Spleen (tissue), 7 donors: ENCODE results near the gene CDK19.

Experiments used
- POLR2A ChIP-seq, 3 donors: fragments of 450-650 bp; IDR thresholded peaks; one replicate each; pipeline ENCODE4 v1.5.1; 2017; ENCODE audit warnings: antibody characterized with exemption in 3 of 3, mild to moderate bottlenecking in 1 of 3
- POLR2AphosphoS5 ChIP-seq, 3 donors: sonication (generic); formaldehyde crosslinking; IDR thresholded peaks; one replicate each; pipeline ENCODE4 v1.5.1; 2017; ENCODE audit warnings: antibody characterized with exemption in 3 of 3
- TF ChIP-seq, protein P1 (sequence below), 11 experiments: fragments of 200-600 bp in 7 of 11; fragments of 450-650 bp in 4 of 11; sonication (generic) in 4 of 11; IDR thresholded peaks in 8 of 11; conservative IDR thresholded peaks in 3 of 11; 1 replicate in 7 of 11; 2 replicates in 4 of 11; pipeline versions ENCODE4 v1.4.0 to v1.8.0; 2016 to 2021; ENCODE audit warnings: antibody characterized with exemption in 11 of 11, inconsistent platforms in 4 of 11, mild to moderate bottlenecking in 1 of 11
- donor health status: DM: no; HTN: no; CAD: no; lungs with moderate emphysema.
- donor health status: DM: no; HTN: no; CAD: no.
- donor health status: DM: no; HTN: no; CAD: no.

GRCh38 chr6:110710115-110710514, 105.2 kb downstream of the CDK19 start:
- TF ChIP-seq, protein P1, sequence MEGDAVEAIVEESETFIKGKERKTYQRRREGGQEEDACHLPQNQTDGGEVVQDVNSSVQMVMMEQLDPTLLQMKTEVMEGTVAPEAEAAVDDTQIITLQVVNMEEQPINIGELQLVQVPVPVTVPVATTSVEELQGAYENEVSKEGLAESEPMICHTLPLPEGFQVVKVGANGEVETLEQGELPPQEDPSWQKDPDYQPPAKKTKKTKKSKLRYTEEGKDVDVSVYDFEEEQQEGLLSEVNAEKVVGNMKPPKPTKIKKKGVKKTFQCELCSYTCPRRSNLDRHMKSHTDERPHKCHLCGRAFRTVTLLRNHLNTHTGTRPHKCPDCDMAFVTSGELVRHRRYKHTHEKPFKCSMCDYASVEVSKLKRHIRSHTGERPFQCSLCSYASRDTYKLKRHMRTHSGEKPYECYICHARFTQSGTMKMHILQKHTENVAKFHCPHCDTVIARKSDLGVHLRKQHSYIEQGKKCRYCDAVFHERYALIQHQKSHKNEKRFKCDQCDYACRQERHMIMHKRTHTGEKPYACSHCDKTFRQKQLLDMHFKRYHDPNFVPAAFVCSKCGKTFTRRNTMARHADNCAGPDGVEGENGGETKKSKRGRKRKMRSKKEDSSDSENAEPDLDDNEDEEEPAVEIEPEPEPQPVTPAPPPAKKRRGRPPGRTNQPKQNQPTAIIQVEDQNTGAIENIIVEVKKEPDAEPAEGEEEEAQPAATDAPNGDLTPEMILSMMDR (IDR thresholded peaks at IDR 0.05 in 8 of 11, conservative IDR thresholded peaks at IDR 0.05 in 3 of 11) = no peak
- TF ChIP-seq POLR2AphosphoS5 (IDR thresholded peaks at IDR 0.05) (no peak), POLR2A (IDR thresholded peaks at IDR 0.05) (no peak)
